ENCODE results near the gene KAZN. TPM values are rescaled to one million over a fixed set of nuclear protein-coding genes. Genes with fewer than 3 reads are reported as not detected.

KAZN gene
- total and polyA plus RNA-seq, 10 donors, result 20.0 to 245 (median 144) TPM

GRCh38 chr1:14878951-14879350, 280.5 kb downstream of the KAZN start:
- intact Hi-C loops (cut with DNase I; ENCODE audit: low total_unique reads), result no loop called here
- no peak for TF ChIP-seq POLR2A (IDR thresholded peaks at IDR 0.05)
- no peak for TF ChIP-seq POLR2AphosphoS5 (IDR thresholded peaks at IDR 0.05)
- Histone ChIP-seq H3K27ac (peak overlapping the region in 6 of 8 donors; percentile 3 to 64 (median 16)), H3K27me3 (replicated peaks in 1 of 7) (no peaks in the 10 kb centered on the region), H3K9me3 (no peaks in the 10 kb centered on the region), H3K36me3 (no peaks in the 10 kb centered on the region), H3K4me1 (peaks cover 9 to 13% (median 11%) of the 10 kb centered on the region in 6 donors), H3K4me3 (no peak overlapping the region)
- DNase-seq, result no peak
- WGBS, 5 donors, result 67 to 80% (median 75%) methylated on average over 6 of the region's 6 CpGs

GRCh38 chr1:14880456-14881316, 282.2 kb downstream of the KAZN start:
- 78 to 91% (median 87%) methylated on average over 7 of the region's 7 CpGs for WGBS, 5 donors
- H3K27ac ChIP-seq, result no peak overlapping the region

GRCh38 chr1:14881775-14882672, 283.5 kb downstream of the KAZN start:
- Histone ChIP-seq H3K27ac (peak overlapping the region in 1 of 8 donors; percentile 18), H3K9me3 (no peaks in the 10 kb centered on the region), H3K27me3 (replicated peaks in 1 of 7) (no peaks in the 10 kb centered on the region), H3K36me3 (no peaks in the 10 kb centered on the region), H3K4me1 (peaks cover 5 to 20% (median 11%) of the 10 kb centered on the region in 6 donors), H3K4me3 (no peak overlapping the region)
- TF ChIP-seq POLR2AphosphoS5 (IDR thresholded peaks at IDR 0.05), result no peak
- TF ChIP-seq POLR2A (IDR thresholded peaks at IDR 0.05), result no peak
- TF ChIP-seq CTCF (IDR thresholded peaks at IDR 0.05 in 8 of 11, conservative IDR thresholded peaks at IDR 0.05 in 3 of 11), result no peak
- WGBS, 5 donors, result 63 to 70% (median 65%) methylated on average over 9 of the region's 9 CpGs
- intact Hi-C loops (cut with DNase I; ENCODE audit: low total_unique reads), result no loop called here
- no peak for DNase-seq

More at GRCh38 chr1:14880456-14881316, 282.2 kb downstream of the KAZN start:
- Histone ChIP-seq H3K9me3 (no peaks in the 10 kb centered on the region), H3K4me3 (no peak overlapping the region), H3K4me1 (peaks cover 7 to 20% (median 11%) of the 10 kb centered on the region in 6 donors), H3K27me3 (replicated peaks in 1 of 7) (no peaks in the 10 kb centered on the region), H3K36me3 (no peaks in the 10 kb centered on the region)
- intact Hi-C loops (cut with DNase I; ENCODE audit: low total_unique reads), result no loop called here
- no peak for TF ChIP-seq CTCF (IDR thresholded peaks at IDR 0.05 in 8 of 11, conservative IDR thresholded peaks at IDR 0.05 in 3 of 11)
- TF ChIP-seq POLR2A (IDR thresholded peaks at IDR 0.05), result no peak
- TF ChIP-seq POLR2AphosphoS5 (IDR thresholded peaks at IDR 0.05), result no peak
- no peak for DNase-seq

- DNase-seq, result no peak
- no peak for TF ChIP-seq POLR2A (IDR thresholded peaks at IDR 0.05)
- peak in 1 of 3 donors; percentile 12 for TF ChIP-seq POLR2AphosphoS5 (IDR thresholded peaks at IDR 0.05)
- TF ChIP-seq CTCF (IDR thresholded peaks at IDR 0.05 in 8 of 11, conservative IDR thresholded peaks at IDR 0.05 in 3 of 11), result no peak
- Histone ChIP-seq H3K27ac (no peak overlapping the region), H3K4me3 (no peak overlapping the region), H3K27me3 (replicated peaks in 1 of 7) (no peaks in the 10 kb centered on the region), H3K4me1 (peaks cover 5 to 20% (median 11%) of the 10 kb centered on the region in 6 donors), H3K36me3 (no peaks in the 10 kb centered on the region), H3K9me3 (no peaks in the 10 kb centered on the region)
- 50 to 64% (median 58%) methylated on average over 15 of the region's 15 CpGs for WGBS, 5 donors
- intact Hi-C loops (cut with DNase I; ENCODE audit: low total_unique reads), result no loop called here
Measured at GRCh38 chr1:14884614-14885175, 286.2 kb downstream of the KAZN start.
